Gastrocnemius medialis (tissue), 4 donors: ENCODE data around the gene RABGAP1. TPM values are rescaled to one million over a fixed set of nuclear protein-coding genes. Genes with fewer than 3 reads are reported as not detected.
A peak's percentile ranks its signal among the peaks of the same experiment; 100 is the strongest.

Source experiments
- ATAC-seq, 2 donors: fragments of 150-250 bp; one replicate each; pipeline ENCODE4 v1.9.1; 2016
- DNase-seq, 2 donors: peaks; one replicate each; pipeline ENCODE4 v3.0.0-alpha.2; 2019
- H3K27ac ChIP-seq, 4 donors: fragments of 200-600 bp; sonication (generic); 1 replicate in 1 of 4; 2 replicates in 3 of 4; pipeline ENCODE4 v1.5.1; 2016 to 2018; ENCODE audit warnings: mild to moderate bottlenecking in 2 of 4, moderate library complexity in 1 of 4
- H3K27me3 ChIP-seq, 3 donors: fragments of 200-600 bp; sonication (generic) in 2 of 3; 1 replicate in 1 of 3; 2 replicates in 2 of 3; pipeline versions ENCODE4 v1.5.1 to v1.6.0; 2016 to 2019; ENCODE audit warnings: mild to moderate bottlenecking in 1 of 3, moderate library complexity in 1 of 3
- H3K36me3 ChIP-seq, 2 donors: fragments of 200-600 bp; sonication (generic) in 1 of 2; one replicate each; pipeline ENCODE4 v1.5.1; 2017 to 2018
- H3K4me1 ChIP-seq, 2 donors: fragments of 200-600 bp; sonication (generic) in 1 of 2; one replicate each; pipeline ENCODE4 v1.5.1; 2016 to 2017; ENCODE audit warnings: mild to moderate bottlenecking in 2 of 2
- H3K4me3 ChIP-seq, 4 donors: fragments of 200-600 bp; sonication (generic) in 3 of 4; 1 replicate in 1 of 4; 2 replicates in 3 of 4; pipeline ENCODE4 v1.5.1; 2016 to 2019; ENCODE audit warnings: mild to moderate bottlenecking in 2 of 4
- H3K9me3 ChIP-seq, 3 donors: fragments of 200-600 bp; sonication (generic) in 2 of 3; 1 replicate in 1 of 3; 2 replicates in 2 of 3; pipeline ENCODE4 v1.5.1; 2016 to 2019
- POLR2A ChIP-seq, 2 donors: fragments of 450-650 bp; IDR thresholded peaks; one replicate each; pipeline ENCODE4 v1.6.1; 2017; ENCODE audit warnings: antibody characterized with exemption in 2 of 2, mild to moderate bottlenecking in 2 of 2, moderate library complexity in 2 of 2
- in situ Hi-C, 4 donors: fragments of 200-750 bp; cut with MboI; loops; one replicate each; pipeline versions ENCODE4 v1.15.0 to v1.8.0; 2017; ENCODE audit warnings: low sequenced_read_pairs in 4 of 4
- intact Hi-C: fragments of 100-400 bp; cut with DNase I; formaldehyde crosslinking; loops from one replicate; pipeline ENCODE4 v1.15.1; 2023; ENCODE audit warnings: low total_unique reads
- total RNA-seq, 4 donors: library from RNA; depleted of rRNA; stranded (reverse); fragments of >200 nt; gene quantifications; one replicate each; pipeline versions ENCODE4 v1.1.0 to v1.2.3, GENCODE V29; 2016
- TF ChIP-seq, protein P1 (sequence below), 5 experiments: fragments of 450-650 bp in 3 of 5; fragments of 200-600 bp in 2 of 5; sonication (generic) in 2 of 5; IDR thresholded peaks in 4 of 5; conservative IDR thresholded peaks in 1 of 5; 1 replicate in 4 of 5; 2 replicates in 1 of 5; pipeline ENCODE4 v1.5.1; 2016 to 2019; ENCODE audit warnings: antibody characterized with exemption in 5 of 5, mild to moderate bottlenecking in 3 of 5, moderate library complexity in 3 of 5

Gene RABGAP1
- total RNA-seq, 4 donors from 2014 or later = 23.7 to 33.8 (median 26.6) TPM

DNA sequence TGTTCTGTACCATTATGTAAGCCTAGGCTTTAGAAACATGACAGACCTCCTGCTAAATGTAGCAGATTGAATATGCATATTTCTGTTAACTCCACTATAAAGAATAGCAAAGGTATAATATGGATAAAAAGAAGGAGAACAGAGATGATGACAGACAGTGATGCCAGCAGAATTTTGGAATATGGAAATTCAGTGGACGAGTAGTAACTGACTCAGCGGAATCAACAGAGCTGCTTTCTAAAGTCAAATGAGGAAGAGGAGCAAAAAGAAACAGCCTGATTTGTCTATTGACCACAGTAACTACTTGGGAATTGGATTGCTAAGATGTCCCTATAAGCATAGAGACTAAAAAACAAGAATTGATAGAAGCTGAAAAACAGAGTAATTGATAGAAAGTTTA lies 100.7 kb downstream of the RABGAP1 start:
- DNase-seq = no peak
- H3K4me1 ChIP-seq = peaks cover 18 to 24% of the 10 kb centered on the region in 2 donors
- H3K27ac ChIP-seq = no peak overlapping the region
- in situ Hi-C loops = no loop called here
- no peaks in the 10 kb centered on the region for H3K36me3 ChIP-seq
- H3K27me3 ChIP-seq = no peaks in the 10 kb centered on the region
- intact Hi-C loops = no loop called here
- TF ChIP-seq POLR2A (IDR thresholded peaks at IDR 0.05) = no peak
- TF ChIP-seq, protein P1, sequence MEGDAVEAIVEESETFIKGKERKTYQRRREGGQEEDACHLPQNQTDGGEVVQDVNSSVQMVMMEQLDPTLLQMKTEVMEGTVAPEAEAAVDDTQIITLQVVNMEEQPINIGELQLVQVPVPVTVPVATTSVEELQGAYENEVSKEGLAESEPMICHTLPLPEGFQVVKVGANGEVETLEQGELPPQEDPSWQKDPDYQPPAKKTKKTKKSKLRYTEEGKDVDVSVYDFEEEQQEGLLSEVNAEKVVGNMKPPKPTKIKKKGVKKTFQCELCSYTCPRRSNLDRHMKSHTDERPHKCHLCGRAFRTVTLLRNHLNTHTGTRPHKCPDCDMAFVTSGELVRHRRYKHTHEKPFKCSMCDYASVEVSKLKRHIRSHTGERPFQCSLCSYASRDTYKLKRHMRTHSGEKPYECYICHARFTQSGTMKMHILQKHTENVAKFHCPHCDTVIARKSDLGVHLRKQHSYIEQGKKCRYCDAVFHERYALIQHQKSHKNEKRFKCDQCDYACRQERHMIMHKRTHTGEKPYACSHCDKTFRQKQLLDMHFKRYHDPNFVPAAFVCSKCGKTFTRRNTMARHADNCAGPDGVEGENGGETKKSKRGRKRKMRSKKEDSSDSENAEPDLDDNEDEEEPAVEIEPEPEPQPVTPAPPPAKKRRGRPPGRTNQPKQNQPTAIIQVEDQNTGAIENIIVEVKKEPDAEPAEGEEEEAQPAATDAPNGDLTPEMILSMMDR (IDR thresholded peaks at IDR 0.05 in 4 of 5, conservative IDR thresholded peaks at IDR 0.05 in 1 of 5) = no peak
- H3K9me3 ChIP-seq = no peaks in the 10 kb centered on the region
- no peak for ATAC-seq
- no peak overlapping the region for H3K4me3 ChIP-seq

DNA sequence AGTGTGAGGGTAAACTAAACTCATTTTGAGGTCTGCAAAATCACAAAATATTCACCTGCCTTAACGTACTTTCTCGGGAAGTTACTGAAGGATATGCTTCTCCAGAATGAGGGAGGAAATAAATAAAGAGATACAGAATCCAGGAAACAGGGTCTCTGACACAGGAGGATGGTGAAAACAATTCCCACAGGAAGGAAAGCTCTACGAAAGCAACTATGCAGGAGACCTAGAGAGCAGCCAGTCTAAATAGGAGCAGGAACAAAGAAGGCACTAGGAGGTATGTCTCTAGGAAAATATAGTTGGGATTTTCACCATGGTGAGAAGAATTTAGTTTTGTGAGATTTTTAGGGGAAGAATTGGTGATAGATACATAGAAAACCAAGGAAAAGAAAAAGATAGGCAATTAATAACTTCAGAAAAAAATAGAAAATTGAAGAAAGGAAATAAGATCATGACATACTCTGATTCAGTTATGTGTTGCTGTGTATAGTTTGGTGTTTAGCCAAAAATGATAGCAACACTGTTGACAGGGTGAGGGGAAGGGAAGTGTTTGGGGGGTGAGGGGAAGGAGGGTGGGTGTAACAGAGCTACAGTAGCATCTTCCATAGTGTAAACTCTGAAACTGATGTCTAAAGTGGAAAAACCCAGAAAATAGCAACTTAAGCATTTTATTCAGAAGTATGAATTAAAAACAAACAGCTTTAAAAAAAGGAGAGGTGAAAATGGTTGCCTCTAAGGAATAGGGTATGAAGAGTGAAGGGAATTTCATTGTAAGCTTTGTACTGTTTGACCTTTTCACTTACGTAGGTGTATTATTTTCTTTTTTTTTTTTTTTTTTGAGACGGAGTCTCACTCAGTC lies 102.5 kb downstream of the RABGAP1 start:
- TF ChIP-seq POLR2A (IDR thresholded peaks at IDR 0.05) = no peak
- TF ChIP-seq, protein P1 (IDR thresholded peaks at IDR 0.05 in 4 of 5, conservative IDR thresholded peaks at IDR 0.05 in 1 of 5) = no peak
- H3K36me3 ChIP-seq = no peaks in the 10 kb centered on the region
- H3K27me3 ChIP-seq = no peaks in the 10 kb centered on the region
- intact Hi-C loops (no loop called here), in situ Hi-C loops (no loop called here)
- H3K4me1 ChIP-seq = peaks cover 14 to 22% of the 10 kb centered on the region in 2 donors
- peak overlapping the region in 1 of 4 donors; percentile 24 for H3K27ac ChIP-seq
- H3K9me3 ChIP-seq = no peaks in the 10 kb centered on the region
- DNase-seq (no peak), ATAC-seq (no peak)
- no peak overlapping the region for H3K4me3 ChIP-seq

DNA sequence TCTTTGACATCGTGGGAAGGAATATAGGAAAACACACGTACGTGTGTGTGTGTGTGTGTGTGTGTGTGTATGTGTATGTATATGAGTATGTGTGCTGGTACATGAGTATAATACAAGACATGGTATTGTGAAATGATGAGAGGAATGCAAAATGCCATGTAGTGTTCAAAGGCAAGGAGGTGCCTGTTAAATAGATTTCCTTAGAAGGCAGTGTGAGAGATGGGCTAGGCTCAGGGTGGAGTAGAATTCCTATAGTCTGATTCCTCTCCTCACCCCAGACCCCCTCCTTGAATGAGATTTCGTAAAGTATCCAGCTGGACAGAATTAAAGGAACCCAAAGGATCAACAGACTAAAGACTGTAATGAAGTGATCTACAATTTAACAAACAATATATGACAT lies 103.8 kb downstream of the RABGAP1 start:
- H3K9me3 ChIP-seq = no peaks in the 10 kb centered on the region
- TF ChIP-seq, protein P1 (IDR thresholded peaks at IDR 0.05 in 4 of 5, conservative IDR thresholded peaks at IDR 0.05 in 1 of 5) = no peak
- TF ChIP-seq POLR2A (IDR thresholded peaks at IDR 0.05) = no peak
- no peak for ATAC-seq
- peaks cover 19 to 33% of the 10 kb centered on the region in 2 donors for H3K4me1 ChIP-seq
- peak overlapping the region in 1 of 4 donors; percentile 13 for H3K27ac ChIP-seq
- intact Hi-C loops (no loop called here), in situ Hi-C loops (no loop called here)
- H3K36me3 ChIP-seq = no peaks in the 10 kb centered on the region
- no peaks in the 10 kb centered on the region for H3K27me3 ChIP-seq
- DNase-seq = no peak
- no peak overlapping the region for H3K4me3 ChIP-seq

DNA sequence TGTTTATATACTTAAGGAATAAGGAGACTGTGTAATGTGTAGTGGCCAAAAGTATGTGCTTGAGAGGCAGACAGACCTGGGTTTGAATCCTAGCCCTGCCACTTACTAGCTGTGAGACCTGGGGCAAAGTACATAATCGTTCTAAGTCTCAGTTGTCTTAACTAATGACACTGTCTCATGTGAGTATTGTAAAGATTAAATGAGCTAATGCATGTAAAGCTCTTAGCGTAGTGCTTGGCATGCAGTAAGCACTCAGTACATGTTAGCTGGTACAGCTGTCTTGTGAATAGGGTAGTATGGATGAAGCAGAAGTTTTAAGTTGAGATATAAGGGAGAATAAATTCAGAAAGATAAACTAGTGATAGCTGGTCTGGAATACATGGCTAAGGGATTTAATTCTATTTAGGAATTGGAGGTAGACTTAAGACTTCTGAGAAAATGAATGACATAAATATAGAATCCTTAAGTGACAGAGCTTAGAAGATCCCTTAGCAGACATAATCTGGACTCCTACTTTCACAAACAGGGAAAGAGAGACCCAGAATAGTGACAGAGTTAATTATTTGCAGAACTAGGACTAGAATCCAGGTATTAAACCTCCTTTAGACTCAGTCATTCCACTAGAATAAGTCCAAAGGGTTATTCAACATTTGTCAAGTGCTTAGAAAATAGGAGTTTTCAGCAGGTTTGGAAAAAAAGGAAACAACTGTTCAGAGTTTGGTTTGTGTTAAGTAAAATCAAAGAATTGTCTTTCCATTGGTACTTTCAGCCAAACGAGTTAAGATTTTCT lies 105.8 kb downstream of the RABGAP1 start:
- intact Hi-C loops (no loop called here), in situ Hi-C loops (no loop called here)
- Histone ChIP-seq H3K27ac (peak overlapping the region in 2 of 4 donors; percentile 18 to 26), H3K4me1 (peaks cover 10 to 29% of the 10 kb centered on the region in 2 donors), H3K36me3 (no peaks in the 10 kb centered on the region), H3K4me3 (no peak overlapping the region), H3K27me3 (no peaks in the 10 kb centered on the region), H3K9me3 (no peaks in the 10 kb centered on the region)
- TF ChIP-seq, protein P1 (IDR thresholded peaks at IDR 0.05 in 4 of 5, conservative IDR thresholded peaks at IDR 0.05 in 1 of 5) = no peak
- TF ChIP-seq POLR2A (IDR thresholded peaks at IDR 0.05) = no peak
- DNase-seq (no peak), ATAC-seq (no peak)
